ENCODE data around the gene PGM1.

Gene PGM1

DNA sequence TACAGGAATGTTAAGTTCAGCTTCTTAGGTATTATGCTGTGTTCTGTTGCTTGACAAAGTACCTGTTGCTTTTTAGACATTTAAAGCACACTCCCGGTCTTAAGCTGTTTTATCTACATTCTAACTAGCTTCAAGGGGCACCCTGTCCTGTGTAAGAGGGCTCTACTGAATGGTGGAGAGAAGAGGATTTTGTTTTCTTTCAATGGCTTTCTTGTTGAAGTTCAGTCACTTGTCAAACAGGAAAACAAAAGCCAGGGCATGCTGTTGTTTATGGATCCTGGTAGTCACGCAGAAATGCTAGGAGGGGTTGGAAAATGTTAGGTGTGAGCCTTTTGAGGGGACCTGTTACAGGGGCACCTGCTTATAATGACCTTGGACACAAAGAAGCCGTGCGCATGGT lies 30.7 kb downstream of the PGM1 start:
- in situ Hi-C loops (cut with HindIII; ENCODE audit: low pct_ligation_motif_present, low pct_unique_long_range_greater_than_20kb, low sequenced_read_pairs): no loop called here
- DNase-seq: no peak

DNA sequence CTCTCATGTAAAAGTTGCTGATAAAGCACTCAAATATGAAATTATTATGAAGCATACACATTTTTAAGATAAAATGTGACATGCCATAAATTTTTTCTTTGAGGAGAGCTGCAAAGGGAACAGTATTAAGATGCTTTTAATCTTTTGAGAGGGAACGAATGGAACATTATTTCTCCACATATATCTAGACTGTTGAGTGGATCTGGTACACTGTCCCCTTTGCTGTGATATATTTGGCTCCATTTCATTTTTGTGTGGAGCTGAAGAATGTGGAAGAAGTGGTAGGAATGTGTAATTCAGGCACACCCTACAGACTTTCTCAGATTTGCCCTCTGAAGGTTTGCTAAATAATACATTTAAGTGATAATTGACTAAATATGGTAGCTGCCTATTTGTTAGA lies 31.7 kb downstream of the PGM1 start:
- peak; percentile 25 for DNase-seq
- in situ Hi-C loops (cut with HindIII; ENCODE audit: low pct_ligation_motif_present, low pct_unique_long_range_greater_than_20kb, low sequenced_read_pairs): no loop called here

DNA sequence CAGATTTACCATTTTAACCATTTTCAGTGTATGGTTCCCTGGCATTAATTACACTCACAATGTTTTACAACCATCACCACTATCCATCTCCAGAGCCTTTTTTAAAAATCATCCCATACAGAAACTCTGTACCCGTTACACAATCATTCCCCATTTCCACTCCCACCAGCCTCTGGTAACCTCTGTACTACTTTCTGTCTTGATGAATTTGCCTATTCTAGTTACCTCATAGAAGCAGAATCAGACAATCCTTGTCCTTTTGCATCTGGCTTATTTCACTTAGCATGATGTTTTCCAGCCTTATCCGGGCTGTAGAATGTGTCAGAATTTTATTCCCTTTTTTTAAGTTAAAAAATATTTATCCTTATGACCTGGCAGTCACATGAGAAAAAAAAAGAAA lies 33.0 kb downstream of the PGM1 start:
- no peak for DNase-seq
- in situ Hi-C loops (cut with HindIII; ENCODE audit: low pct_ligation_motif_present, low pct_unique_long_range_greater_than_20kb, low sequenced_read_pairs): no loop called here

DNA sequence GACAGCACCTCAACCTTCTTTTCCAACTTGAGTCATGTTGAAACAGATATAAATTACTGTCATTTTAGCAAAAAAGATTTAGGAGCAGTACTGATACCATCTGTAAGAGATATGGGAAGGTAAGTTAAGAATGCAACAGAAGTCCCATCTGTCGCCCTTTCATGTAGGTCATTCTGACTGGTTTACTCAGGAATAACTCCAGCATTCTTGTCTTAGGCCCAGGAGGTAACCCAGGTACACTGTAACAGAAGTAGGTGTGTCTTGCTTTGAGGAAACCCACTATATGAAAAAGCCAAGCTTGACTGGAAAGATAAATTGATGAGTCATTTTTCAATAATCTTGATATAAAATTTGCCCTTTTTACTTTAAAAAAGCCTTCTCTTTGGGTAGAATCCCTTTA lies 35.4 kb downstream of the PGM1 start:
- DNase-seq: no peak
- in situ Hi-C loops (cut with HindIII; ENCODE audit: low pct_ligation_motif_present, low pct_unique_long_range_greater_than_20kb, low sequenced_read_pairs): no loop called here

DNA sequence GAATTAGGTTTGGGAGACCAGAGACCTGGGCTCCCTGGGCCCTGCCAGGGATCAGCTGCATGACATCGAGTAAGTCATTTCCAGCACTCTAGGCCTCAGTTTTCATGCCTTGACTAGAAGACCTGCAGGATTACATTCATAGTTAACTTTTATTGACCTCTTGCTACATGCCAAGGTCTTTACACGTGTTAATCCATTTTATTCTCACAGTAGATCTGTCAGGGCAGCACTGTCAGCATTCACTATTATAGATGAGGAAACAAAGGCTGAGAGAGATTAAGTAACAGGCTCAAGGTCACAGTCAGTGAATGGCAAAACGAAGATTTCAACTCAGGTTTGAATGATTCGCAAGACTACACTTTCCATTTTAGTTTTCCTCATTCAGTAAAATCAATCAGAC lies 37.0 kb downstream of the PGM1 start:
- in situ Hi-C loops (cut with HindIII; ENCODE audit: low pct_ligation_motif_present, low pct_unique_long_range_greater_than_20kb, low sequenced_read_pairs): no loop called here
- DNase-seq: no peak

DNA sequence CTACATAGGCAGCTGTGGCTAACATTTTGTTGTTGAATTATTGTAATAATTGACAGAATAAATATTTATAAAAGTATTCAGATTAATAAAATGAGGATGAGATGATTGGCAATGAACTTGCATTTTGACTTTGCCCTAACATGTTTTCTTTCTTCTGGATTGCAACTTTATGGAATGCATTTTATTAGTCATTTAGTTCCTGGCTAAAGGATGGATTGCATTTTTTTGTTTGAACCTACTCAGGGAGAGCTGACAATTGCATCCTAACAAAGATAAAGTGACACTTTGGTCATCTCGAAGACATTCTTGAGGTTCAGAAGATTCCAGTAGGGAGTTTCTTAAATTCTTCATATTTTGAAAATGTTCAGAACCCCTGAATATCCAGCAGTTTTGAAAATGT lies 37.5 kb downstream of the PGM1 start:
- in situ Hi-C loops (cut with HindIII; ENCODE audit: low pct_ligation_motif_present, low pct_unique_long_range_greater_than_20kb, low sequenced_read_pairs): no loop called here
- no peak for DNase-seq

DNA sequence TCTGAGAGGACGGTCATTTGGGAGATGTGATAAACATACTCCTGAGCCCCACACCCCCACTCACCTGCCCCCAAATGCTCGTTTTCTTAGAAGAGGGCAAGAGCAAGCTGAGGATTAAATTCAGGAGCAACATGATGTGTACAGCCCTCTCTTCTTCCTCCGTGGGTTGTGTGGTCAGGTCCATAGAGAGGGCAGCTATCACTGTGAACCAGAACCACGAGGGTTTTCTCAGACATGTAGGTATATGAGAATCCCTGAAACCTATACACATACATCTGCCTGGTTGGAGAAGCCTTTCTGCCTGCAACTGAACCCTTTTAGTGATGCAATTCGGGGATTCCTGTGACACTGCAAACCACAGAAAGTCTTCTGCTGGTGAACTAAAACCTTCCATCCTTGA lies 38.9 kb downstream of the PGM1 start:
- in situ Hi-C loops (cut with HindIII; ENCODE audit: low pct_ligation_motif_present, low pct_unique_long_range_greater_than_20kb, low sequenced_read_pairs): no loop called here
- no peak for DNase-seq

DNA sequence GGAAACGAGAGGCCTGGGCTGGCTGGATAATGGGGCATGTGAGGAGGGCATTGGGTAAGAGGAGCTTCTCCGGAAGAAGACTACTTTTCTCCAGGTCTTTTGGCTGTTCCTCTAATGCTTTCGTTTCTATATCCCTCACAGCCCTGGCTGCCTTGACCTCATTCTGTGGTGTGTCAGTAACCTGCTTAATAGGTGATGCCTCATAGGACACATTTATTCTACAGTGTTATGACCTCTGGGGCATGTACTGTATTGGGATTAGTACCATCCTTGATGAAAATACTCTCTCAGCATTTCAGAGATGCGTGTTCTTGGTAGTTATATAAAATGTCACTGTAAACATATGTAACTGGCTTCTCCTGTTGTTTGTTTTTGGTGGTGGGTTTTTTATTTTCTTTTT lies 40.1 kb downstream of the PGM1 start:
- in situ Hi-C loops (cut with HindIII; ENCODE audit: low pct_ligation_motif_present, low pct_unique_long_range_greater_than_20kb, low sequenced_read_pairs): no loop called here
- no peak for DNase-seq

DNA sequence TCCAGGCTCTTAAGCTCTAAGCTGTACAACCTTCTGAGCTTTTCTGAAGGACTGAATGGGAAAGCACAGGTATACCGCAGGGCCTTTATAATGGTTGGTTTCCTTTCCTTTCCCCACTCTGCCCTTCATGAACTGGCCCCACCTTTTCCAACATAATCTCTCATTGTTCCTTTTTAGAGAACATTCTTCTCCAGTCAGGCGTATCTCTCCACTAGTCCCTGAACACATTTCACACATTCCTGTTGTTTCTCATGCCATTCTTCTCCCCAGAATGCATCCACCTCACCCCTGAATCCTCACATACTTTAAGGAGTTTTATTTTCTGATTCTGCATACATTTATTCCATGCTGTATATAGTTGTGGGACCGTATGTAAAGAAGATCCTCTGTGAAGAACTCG lies 41.3 kb downstream of the PGM1 start:
- DNase-seq: peak; percentile 53
- in situ Hi-C loops (cut with HindIII; ENCODE audit: low pct_ligation_motif_present, low pct_unique_long_range_greater_than_20kb, low sequenced_read_pairs): no loop called here

DNA sequence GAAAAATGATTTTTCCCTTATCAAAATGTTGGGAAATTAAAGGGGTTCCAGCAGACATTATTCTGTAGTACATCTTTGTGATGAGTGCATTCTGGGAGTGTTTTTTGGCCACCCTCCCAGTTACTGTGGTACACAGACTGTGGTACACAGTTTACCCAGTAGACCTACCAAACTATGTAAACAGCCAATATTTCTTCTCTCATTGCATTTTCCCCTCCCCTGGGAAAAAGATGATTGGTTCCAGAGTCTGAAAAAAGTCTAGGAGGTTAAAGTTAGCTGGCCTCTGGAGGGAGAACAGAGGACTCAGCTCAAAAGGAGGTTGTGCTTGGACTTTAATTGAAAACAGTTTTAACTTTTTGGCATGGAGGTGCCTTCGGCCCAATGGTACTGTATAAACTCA lies 42.5 kb downstream of the PGM1 start:
- no peak for DNase-seq
- in situ Hi-C loops (cut with HindIII; ENCODE audit: low pct_ligation_motif_present, low pct_unique_long_range_greater_than_20kb, low sequenced_read_pairs): no loop called here

DNA sequence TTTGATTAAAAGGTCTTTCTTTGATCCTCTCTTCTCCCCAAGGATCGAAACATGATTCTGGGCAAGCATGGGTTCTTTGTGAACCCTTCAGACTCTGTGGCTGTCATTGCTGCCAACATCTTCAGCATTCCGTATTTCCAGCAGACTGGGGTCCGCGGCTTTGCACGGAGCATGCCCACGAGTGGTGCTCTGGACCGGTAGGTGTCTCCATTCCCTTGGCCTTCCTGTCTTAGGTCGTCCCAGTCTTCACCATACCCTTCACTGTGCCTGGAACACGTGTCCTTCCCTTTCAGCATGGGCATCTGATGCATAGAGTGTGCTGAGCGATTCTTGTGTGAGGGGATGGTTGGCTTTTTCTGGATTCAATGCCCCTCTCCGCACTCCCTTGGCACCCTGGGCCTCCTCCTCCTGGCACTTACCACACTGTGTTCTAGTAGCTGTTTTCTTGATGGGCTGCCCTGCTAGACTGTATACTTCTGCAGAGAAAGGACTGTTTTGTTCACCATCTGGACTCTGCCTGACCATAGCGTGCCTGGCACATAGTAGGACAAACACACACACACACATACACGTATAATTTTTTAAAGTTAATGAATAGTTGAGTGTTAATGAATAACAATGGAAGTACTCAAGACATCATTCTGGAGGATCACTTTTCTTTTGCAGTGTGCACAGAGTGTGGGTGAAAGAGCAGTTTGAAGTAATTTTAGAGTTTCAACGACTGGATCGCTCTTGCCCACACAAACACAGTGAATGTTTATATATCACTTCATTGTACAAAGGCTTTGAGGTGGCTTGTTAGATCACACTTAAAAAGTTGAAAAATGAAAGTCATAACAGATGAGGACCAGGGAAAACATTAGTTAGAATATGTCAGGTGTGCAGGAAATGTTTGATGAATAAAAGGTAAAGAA lies 43.2 kb downstream of the PGM1 start:
- in situ Hi-C loops (cut with HindIII; ENCODE audit: low pct_ligation_motif_present, low pct_unique_long_range_greater_than_20kb, low sequenced_read_pairs): no loop called here
- no peak for DNase-seq

DNA sequence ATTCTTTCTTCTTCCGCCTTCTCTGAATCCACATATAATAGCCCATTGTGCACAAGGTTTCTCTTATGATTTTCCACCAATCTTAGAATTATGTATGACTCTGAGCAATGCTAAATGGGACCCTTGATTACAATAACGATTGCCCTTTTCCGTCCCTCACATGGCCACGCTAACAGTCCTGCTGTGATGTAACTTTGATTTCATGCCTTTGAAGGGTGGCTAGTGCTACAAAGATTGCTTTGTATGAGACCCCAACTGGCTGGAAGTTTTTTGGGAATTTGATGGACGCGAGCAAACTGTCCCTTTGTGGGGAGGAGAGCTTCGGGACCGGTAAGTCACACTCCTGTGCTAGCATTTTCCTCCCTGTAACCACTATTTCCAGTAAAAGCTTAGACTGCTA lies 45.3 kb downstream of the PGM1 start:
- no peak for DNase-seq
- in situ Hi-C loops (cut with HindIII; ENCODE audit: low pct_ligation_motif_present, low pct_unique_long_range_greater_than_20kb, low sequenced_read_pairs): no loop called here

DNA sequence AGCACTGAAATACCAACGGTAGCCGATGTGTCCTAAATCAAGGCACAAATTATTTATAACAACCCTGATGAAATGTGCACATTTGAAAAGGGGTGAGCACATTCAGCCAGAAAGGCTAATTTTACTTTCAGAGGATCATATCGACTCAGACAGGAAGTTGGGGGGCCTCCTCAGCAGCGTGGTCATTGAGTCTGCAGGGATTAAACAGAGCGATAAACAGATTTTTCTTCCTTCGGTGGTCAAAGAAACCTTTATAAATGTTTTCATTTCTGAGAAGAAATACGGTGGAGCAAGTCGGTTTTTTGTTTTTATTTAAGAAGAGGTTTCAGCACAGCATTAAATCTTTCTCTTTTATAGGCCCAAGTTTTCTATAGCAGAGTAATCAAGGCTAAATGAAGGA lies 45.7 kb downstream of the PGM1 start:
- in situ Hi-C loops (cut with HindIII; ENCODE audit: low pct_ligation_motif_present, low pct_unique_long_range_greater_than_20kb, low sequenced_read_pairs): no loop called here
- DNase-seq: no peak

DNA sequence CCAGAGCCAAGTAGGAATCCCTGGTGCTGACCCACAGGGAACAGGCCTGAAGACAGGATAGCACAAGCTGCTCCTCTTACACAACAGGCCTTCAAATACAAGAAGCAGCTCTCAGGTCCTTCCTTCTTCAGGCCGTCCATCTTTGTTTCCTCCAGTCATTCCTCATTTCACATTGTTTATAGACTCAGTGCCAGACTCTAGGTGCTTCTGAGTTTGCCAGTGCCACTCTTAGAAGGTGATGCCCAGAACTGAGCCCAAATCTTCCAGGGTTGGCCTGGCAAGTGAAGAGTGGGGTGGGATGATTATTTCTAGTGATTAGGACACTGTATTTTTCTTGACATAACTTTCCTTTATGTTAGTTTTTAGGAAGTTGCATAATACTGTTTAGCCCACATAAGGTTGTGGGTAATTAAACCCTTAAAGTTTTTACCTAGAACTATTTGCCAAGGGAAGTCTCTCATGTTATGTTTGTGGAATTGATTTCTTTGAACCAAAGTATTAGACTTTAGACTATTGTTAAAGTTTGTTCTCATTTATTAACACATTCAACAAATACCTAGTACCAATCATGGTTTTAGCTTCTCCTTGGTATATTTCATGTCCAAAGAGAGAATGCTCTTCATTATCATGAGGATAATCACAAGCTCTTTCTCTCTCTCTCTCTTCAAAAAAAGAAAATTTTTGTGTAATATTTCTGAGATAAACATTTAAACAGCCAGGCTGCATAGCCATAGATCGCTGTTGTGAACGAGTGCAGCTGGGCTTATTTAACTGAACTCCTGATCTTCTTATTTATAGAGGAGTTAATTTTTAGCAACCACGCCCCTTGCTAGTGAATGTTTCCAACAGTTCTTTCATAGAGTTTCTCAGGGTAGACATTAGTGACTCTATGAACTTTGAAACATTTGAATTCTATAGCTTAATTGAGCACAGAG lies 47.7 kb downstream of the PGM1 start:
- DNase-seq: no peak

DNA sequence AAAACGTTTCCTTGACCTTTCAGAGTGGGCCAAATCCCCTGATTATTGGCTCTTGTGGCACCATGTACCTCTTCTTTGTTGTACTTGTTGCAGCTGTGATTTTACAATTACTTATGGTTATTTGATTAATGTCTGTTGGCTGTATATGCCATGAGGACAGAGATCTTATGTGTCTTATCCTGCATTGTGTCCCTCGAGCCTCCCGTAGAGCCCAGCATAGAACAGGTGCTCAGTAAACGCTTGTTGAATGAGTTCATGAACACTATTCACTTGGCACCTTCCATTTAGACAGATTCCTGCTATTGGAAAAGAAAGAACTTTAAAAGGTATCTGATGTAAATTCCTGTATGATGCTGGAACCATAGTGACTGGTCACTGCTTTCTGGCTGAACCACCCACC lies 48.4 kb downstream of the PGM1 start:
- in situ Hi-C loops (cut with HindIII; ENCODE audit: low pct_ligation_motif_present, low pct_unique_long_range_greater_than_20kb, low sequenced_read_pairs): no loop called here
- DNase-seq: no peak

More for the DNA sequence above, 47.7 kb downstream of the PGM1 start:
- in situ Hi-C loops (cut with HindIII; ENCODE audit: low pct_ligation_motif_present, low pct_unique_long_range_greater_than_20kb, low sequenced_read_pairs): no loop called here

DNA sequence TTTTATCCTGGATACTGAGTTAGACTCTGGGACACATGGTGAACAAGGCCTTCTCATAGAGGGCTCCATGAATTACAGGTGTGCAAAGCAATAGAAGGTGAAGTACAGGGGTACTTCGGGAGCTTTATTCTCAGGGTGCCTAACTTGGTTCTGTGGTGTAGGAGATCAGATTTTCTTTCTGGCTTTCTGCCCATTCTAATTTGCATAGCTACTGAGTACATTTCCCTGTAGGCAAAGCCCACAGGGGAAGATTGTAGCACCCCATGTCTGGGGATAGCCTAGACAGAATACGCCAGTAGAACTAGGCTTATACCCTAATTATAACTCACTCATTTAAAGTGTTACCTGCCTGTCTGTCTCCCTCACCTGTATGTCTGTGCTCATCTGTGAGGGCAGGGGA lies 49.7 kb downstream of the PGM1 start:
- in situ Hi-C loops (cut with HindIII; ENCODE audit: low pct_ligation_motif_present, low pct_unique_long_range_greater_than_20kb, low sequenced_read_pairs): no loop called here
- DNase-seq: no peak

DNA sequence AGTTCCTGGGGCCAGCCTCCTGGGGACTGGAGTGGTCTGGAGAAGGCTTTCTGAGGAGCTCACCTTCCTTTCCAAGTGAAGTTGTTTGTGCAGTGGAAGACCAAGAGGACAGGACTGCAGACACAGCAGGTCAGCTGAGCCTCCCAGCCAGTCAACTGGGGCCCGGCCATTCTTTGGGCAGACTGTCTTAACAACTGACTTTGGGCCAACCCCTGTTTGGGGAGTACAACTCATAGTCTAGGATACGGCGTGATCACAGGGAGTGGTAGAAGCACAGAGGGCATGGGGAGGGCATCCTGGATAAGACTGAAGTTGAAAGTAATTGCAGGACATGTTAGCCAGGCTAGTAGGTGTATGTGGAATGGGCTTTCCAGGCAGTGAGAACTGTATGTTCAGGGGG lies 50.3 kb downstream of the PGM1 start:
- DNase-seq: no peak
- in situ Hi-C loops (cut with HindIII; ENCODE audit: low pct_ligation_motif_present, low pct_unique_long_range_greater_than_20kb, low sequenced_read_pairs): no loop called here

DNA sequence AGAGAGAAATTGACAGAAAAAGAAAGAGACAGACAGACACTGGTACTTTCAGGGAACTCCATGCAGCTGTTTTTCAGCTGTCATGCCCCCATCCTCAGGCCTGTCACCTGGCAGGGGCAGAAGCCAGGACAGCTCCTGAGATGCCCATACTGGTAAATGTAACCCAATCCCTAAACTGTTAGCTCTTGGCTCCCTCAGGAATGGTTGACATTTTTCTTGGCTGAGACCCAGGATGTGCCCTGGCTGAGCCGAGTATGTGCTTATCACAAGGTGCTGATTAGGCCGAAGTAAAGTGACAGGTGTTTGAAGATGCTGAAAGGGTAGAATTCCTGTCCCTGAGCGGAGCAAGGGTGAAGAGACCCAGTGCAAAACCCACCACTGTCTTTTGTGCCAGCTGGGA lies 50.7 kb downstream of the PGM1 start:
- DNase-seq: no peak
- in situ Hi-C loops (cut with HindIII; ENCODE audit: low pct_ligation_motif_present, low pct_unique_long_range_greater_than_20kb, low sequenced_read_pairs): no loop called here

DNA sequence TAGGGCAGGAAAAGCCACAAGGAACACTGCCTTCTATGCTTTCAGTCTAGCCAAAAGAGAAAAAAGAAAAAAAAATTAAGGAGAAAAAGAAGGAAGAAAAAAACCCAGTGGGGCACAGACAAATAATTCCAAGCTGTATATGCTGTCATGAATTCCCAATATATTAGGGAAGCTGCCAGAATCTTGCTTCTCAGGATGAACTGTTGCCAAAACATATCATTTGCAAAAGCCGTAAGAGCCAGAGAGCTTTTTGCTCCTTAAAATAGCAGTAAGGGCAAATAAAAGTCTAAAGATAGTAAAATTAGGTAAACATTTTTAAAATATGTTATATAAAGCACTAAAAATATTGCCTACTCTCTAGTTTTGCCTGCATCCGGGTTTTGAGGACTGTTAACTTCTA lies 52.1 kb downstream of the PGM1 start:
- DNase-seq: no peak
- in situ Hi-C loops (cut with HindIII; ENCODE audit: low pct_ligation_motif_present, low pct_unique_long_range_greater_than_20kb, low sequenced_read_pairs): no loop called here

DNA sequence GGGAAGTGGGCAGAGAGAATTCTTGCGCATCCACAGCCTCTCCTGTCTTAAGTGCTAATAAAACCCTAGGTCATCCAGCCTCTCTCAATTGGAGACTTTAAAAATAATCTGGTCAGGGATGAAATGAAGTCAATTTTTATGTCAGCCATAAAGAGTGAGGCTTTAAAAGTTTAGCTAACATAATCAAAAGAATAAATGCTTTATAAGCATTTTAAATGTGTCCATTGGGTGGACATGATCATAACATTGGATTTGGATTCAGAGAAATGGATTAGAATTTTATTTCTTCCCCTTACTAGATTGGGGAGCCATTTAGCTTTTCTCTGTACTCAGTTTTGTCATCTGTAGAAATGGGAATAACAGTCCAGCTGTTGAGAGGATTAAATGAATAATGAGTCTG lies 55.5 kb downstream of the PGM1 start:
- in situ Hi-C loops (cut with HindIII; ENCODE audit: low pct_ligation_motif_present, low pct_unique_long_range_greater_than_20kb, low sequenced_read_pairs): no loop called here
- DNase-seq: no peak
